Ovary (tissue), 9 donors: ENCODE data around the gene ATAD2B. TPM values are rescaled to one million over a fixed set of nuclear protein-coding genes. Genes with fewer than 3 reads are reported as not detected.

Experiments
- DNase-seq, 5 donors: peaks; one replicate each; pipeline ENCODE4 v3.0.0-alpha.2; 2019 to 2020
- H3K27ac ChIP-seq, 2 donors: fragments of 200-600 bp; one replicate each; pipeline versions ENCODE4 v1.5.1 to v1.8.0; 2019 to 2022
- H3K27me3 ChIP-seq: fragments of 200-600 bp; one replicate; pipeline ENCODE4 v1.8.0; 2022
- H3K36me3 ChIP-seq: fragments of 200-600 bp; sonication (generic); one replicate; pipeline ENCODE4 v1.5.1; 2019
- H3K4me1 ChIP-seq: one replicate; pipeline ENCODE4 v1.8.1; 2013; ENCODE audit warnings: mild to moderate bottlenecking, moderate library complexity; ENCODE audit not compliant: insufficient read depth
- H3K4me3 ChIP-seq: fragments of 200-600 bp; sonication (generic); one replicate; pipeline ENCODE4 v1.5.1; 2017
- H3K9me3 ChIP-seq, 2 donors: fragments of 200-600 bp in 1 of 2; sonication (generic) in 1 of 2; one replicate each; pipeline versions ENCODE4 v1.5.1 to v1.8.1; 2013 to 2019; ENCODE audit warnings: mild to moderate bottlenecking in 1 of 2, moderate library complexity in 1 of 2
- CTCF ChIP-seq, 3 donors: fragments of 450-650 bp in 2 of 3; fragments of 200-600 bp in 1 of 3; IDR thresholded peaks; one replicate each; pipeline versions ENCODE4 v1.5.1 to v1.8.0; 2016 to 2022; ENCODE audit warnings: antibody characterized with exemption in 3 of 3, mild to moderate bottlenecking in 1 of 3
- EP300 ChIP-seq: sonication (generic); formaldehyde crosslinking; IDR thresholded peaks from one replicate; pipeline ENCODE4 v1.6.1; 2017; ENCODE audit warnings: antibody characterized with exemption
- POLR2A ChIP-seq: fragments of 450-650 bp; IDR thresholded peaks from one replicate; pipeline ENCODE4 v1.6.1; 2017; ENCODE audit warnings: antibody characterized with exemption, mild to moderate bottlenecking, moderate library complexity
- WGBS, 3 donors: extraction: QIAGEN DNeasy Blood & Tissue Kit in 1 of 3; methylation state at CpG; one replicate each; pipeline versions ENCODE4 v1.1.5 to v1.1.7; 2013 to 2017; 5-methylcytosine and 5-hydroxymethylcytosine counted together
- intact Hi-C, 4 donors: fragments of 100-400 bp; cut with DNase I; formaldehyde crosslinking; loops; one replicate each; pipeline versions ENCODE4 v1.11.0 to v1.15.1; 2022 to 2023
- polyA plus RNA-seq, 2 donors: library from polyadenylated mRNA; stranded (reverse); fragments of 200-250 nt in 1 of 2; fragments of 350-450 nt in 1 of 2; fragmentation: Illumina TruSeq in 1 of 2; extraction: RNeasy Lipid Tissue Mini Kit (QIAGEN cat#74804) in 1 of 2; gene quantifications; one replicate each; pipeline ENCODE4 v1.2.3, GENCODE V29; 2013 to 2014
- total RNA-seq, 7 donors: library from RNA; depleted of rRNA in 2 of 7; stranded (reverse); fragments of >200 nt in 2 of 7; fragmentation: NEBNext Ultra II Directional in 3 of 7; extraction: Animal tissue kit (Norgen Biotek cat#: 25700) in 3 of 7; gene quantifications; one replicate each; pipeline versions ENCODE4 v1.1.0 to v1.2.4, GENCODE V29; 2016 to 2023
- donor health status: DM: no; HTN: no; CAD: no; lungs with moderate emphysema.
- donor health status: DM: no; HTN: no; CAD: no.
- donor health status: Bipolar disorder and iron deficiency.
- donor health status: DM: yes; HTN: yes; CAD: no.
- donor health status: DM: no; HTN: no; CAD: no.
- donor health status: DM: yes; HTN: yes; CAD: no.

The ATAD2B gene
- total and polyA plus RNA-seq, 9 donors, result 4.5 to 29.6 (median 19.8) TPM

- no peaks in the 10 kb centered on the region for H3K4me1 ChIP-seq
- 88 to 92% (median 91%) methylated on average over 2 of the region's 2 CpGs for WGBS, 3 donors
- no peaks in the 10 kb centered on the region for H3K9me3 ChIP-seq
- no peaks in the 10 kb centered on the region for H3K36me3 ChIP-seq
- intact Hi-C loops, result no loop called here
- no peak for DNase-seq
- no peak overlapping the region for H3K27ac ChIP-seq
- TF ChIP-seq EP300 (no peak), POLR2A (no peak), CTCF (IDR thresholded peaks at IDR 0.05) (no peak)
- no peak overlapping the region for H3K4me3 ChIP-seq
- H3K27me3 ChIP-seq, result no peaks in the 10 kb centered on the region
Observed at GRCh38 chr2:23813438-23813837, 113.5 kb downstream of the ATAD2B start.

DNA sequence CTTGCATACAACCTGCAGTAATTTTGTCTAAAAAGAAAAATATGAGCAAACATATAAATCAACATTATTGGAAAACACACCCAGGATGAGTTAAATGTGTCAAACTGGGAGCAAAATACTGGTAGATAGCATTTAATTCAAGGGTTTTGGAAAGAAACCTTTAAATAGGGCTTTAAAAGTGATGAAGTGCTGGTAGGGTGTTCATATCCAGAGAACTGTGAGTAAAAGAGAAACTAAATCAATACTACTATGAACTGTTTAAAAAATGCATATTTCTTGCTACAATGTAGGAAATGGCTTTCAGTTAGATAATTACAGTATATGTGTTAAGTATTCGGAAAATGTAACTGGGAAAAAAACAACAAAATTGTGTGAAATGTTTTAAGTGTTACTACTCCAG is 117.8 kb downstream of the ATAD2B start:
- no peak overlapping the region for H3K27ac ChIP-seq
- intact Hi-C loops, result loop anchor here in 1 of 4 donors (5.0 kb wide), 1 partner anchor 137 kb away; no protein-coding TSS in a partner anchor
- TF ChIP-seq EP300, result no peak
- H3K9me3 ChIP-seq, result no peaks in the 10 kb centered on the region
- H3K36me3 ChIP-seq, result no peaks in the 10 kb centered on the region
- DNase-seq, result no peak
- WGBS, 3 donors, result 44 to 73% (median 58%) methylated on average over 1 of the region's 1 CpG
- H3K27me3 ChIP-seq, result no peaks in the 10 kb centered on the region
- no peak overlapping the region for H3K4me3 ChIP-seq
- no peaks in the 10 kb centered on the region for H3K4me1 ChIP-seq

DNA sequence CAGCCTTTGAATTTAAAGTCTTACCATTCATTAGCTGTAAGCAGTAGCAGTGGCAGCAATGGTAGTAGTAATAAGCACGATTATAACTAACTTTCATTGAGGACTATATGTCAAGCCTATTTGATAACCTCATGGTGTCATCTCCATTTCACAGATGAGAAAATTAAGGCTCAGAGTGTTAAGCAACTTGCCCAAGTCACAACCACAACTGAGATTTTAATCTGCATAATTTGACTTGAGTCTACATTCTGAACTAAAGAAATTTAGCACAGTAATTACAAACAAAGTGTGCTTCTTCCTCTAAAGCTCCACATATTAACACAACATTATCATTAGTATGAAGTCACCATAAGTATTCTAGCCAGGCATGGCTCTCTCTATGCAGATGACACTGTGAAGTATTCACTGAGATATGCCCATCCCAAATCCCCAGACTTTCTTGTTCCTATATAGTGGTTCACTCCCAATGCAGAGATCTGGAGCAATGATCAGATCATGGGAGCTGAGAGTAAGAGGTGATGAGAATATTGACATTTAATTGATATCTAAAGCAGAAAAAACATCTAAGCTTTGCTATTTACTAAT is 120.2 kb downstream of the ATAD2B start:
- no peak for TF ChIP-seq EP300
- no peak for TF ChIP-seq POLR2A
- TF ChIP-seq CTCF (IDR thresholded peaks at IDR 0.05), result no peak

GRCh38 chr2:23806201-23806600 is 120.7 kb downstream of the ATAD2B start:
- no peak for DNase-seq
- Histone ChIP-seq H3K4me3 (no peak overlapping the region), H3K4me1 (no peaks in the 10 kb centered on the region), H3K36me3 (no peaks in the 10 kb centered on the region), H3K27ac (no peak overlapping the region), H3K27me3 (no peaks in the 10 kb centered on the region), H3K9me3 (no peaks in the 10 kb centered on the region)
- no peak for TF ChIP-seq POLR2A
- no peak for TF ChIP-seq EP300
- TF ChIP-seq CTCF (IDR thresholded peaks at IDR 0.05), result no peak
- whole genome bisulfite sequencing, 3 donors, result 10 to 29% (median 21%) methylated on average over 2 of the region's 2 CpGs
- intact Hi-C loops, result loop anchor here in 1 of 4 donors (5.0 kb wide), 1 partner anchor 134 kb away; no protein-coding TSS in a partner anchor

More for the DNA sequence above, 120.2 kb downstream of the ATAD2B start:
- intact Hi-C loops, result loop anchor here in 1 of 4 donors (5.0 kb wide), 1 partner anchor 134 kb away; no protein-coding TSS in a partner anchor
- no peak overlapping the region for H3K27ac ChIP-seq
- no peaks in the 10 kb centered on the region for H3K27me3 ChIP-seq
- no peaks in the 10 kb centered on the region for H3K9me3 ChIP-seq
- H3K36me3 ChIP-seq, result no peaks in the 10 kb centered on the region
- WGBS, 3 donors, result 95 to 98% (median 95%) methylated on average over 1 of the region's 1 CpG
- DNase-seq, result no peak
- H3K4me1 ChIP-seq, result no peaks in the 10 kb centered on the region
- no peak overlapping the region for H3K4me3 ChIP-seq

GRCh38 chr2:23803965-23804542 is 122.9 kb downstream of the ATAD2B start:
- H3K4me1 ChIP-seq, result no peaks in the 10 kb centered on the region
- no peak overlapping the region for H3K27ac ChIP-seq
- H3K27me3 ChIP-seq, result no peaks in the 10 kb centered on the region
- WGBS, 3 donors, result 32 to 34% (median 34%) methylated on average over 5 of the region's 5 CpGs
- no peak overlapping the region for H3K4me3 ChIP-seq
- DNase-seq, result peak in 4 of 5 donors; percentile 22 to 57 (median 44)
- H3K36me3 ChIP-seq, result no peaks in the 10 kb centered on the region
- intact Hi-C loops, result no loop called here
- no peaks in the 10 kb centered on the region for H3K9me3 ChIP-seq
- TF ChIP-seq CTCF (IDR thresholded peaks at IDR 0.05) (no peak), EP300 (no peak), POLR2A (no peak)
